Fibroblast of peridontal ligament (primary cell): ENCODE data around the gene PRXL2B.

ENCODE experiments used
- DNase-seq: peaks from one replicate; pipeline ENCODE4 v3.0.0-alpha.2; 2010; ENCODE audit errors: extremely low read depth

Gene PRXL2B

GRCh38 chr1:2635361-2636010 lies 48.9 kb downstream of the PRXL2B start:
- no peak for DNase-seq

- DNase-seq: no peak
Measured at GRCh38 chr1:2636733-2637132, 50.2 kb downstream of the PRXL2B start.

- DNase-seq: no peak
Measured at GRCh38 chr1:2637442-2638145, 51.0 kb downstream of the PRXL2B start.

GRCh38 chr1:2638466-2639115 lies 52.0 kb downstream of the PRXL2B start:
- no peak for DNase-seq

DNA sequence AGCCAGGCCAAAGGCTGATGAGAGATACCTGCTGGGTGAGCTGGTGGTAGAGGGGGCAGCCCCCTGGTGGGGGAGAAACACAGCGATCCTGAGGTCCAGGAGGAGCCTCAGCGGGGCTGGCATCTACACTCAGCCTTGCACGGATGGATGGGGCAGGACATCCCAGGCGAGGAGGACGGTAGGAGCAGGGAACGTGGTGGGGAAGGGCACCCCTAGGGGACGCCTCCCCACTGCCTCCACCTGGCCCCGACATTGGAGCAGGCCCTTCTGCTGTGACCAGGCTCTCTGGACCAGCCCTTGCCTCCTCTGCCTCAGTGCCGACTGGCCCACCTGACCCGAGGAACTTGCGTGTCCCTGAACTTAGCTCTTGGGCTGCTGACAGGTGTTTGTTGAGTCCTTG lies 52.6 kb downstream of the PRXL2B start:
- DNase-seq: no peak

- DNase-seq: no peak
Measured at GRCh38 chr1:2639607-2640521, 53.3 kb downstream of the PRXL2B start.

GRCh38 chr1:2640626-2641025 lies 54.0 kb downstream of the PRXL2B start:
- no peak for DNase-seq
